DMS79 treated with DMSO at 0.1 percent for 48 hours (cell line): ENCODE results near the gene EPC1.
"Not testable (repeated sequence)": the region's sequence is repeated elsewhere in the genome, so short reads cannot be mapped to it uniquely, and the experiment has no call there.

Source experiments
- DNase-seq: peaks from one replicate; lab custom pipeline; 2025; lab: John Stamatoyannopoulos, UW

The EPC1 gene

GRCh38 chr10:32232378-32232777, 114.6 kb downstream of the EPC1 start:
- DNase-seq = no peak

- not testable (repeated sequence) for DNase-seq
These were observed 117.2 kb downstream of the EPC1 start for GRCh38 chr10:32229788-32230187.

- DNase-seq = no peak
These were observed 117.8 kb downstream of the EPC1 start for GRCh38 chr10:32229170-32229569.

GRCh38 chr10:32227802-32228201, 119.2 kb downstream of the EPC1 start:
- DNase-seq = no peak

GRCh38 chr10:32226624-32227023, 120.3 kb downstream of the EPC1 start:
- DNase-seq = no peak

- no peak for DNase-seq
These were observed 121.0 kb downstream of the EPC1 start for GRCh38 chr10:32225976-32226375.

GRCh38 chr10:32222376-32222775, 124.6 kb downstream of the EPC1 start:
- not testable (repeated sequence) for DNase-seq

- not testable (repeated sequence) for DNase-seq
These were observed 127.8 kb downstream of the EPC1 start for GRCh38 chr10:32219156-32219555.

GRCh38 chr10:32218206-32219044, 128.5 kb downstream of the EPC1 start:
- not testable (repeated sequence) for DNase-seq
